ENCODE results near the gene ITIH5. TPM values are rescaled to one million over a fixed set of nuclear protein-coding genes. Genes with fewer than 3 reads are reported as not detected.

The ITIH5 gene
- total and polyA plus RNA-seq, 7 experiments from 2014 or later: not detected

DNA sequence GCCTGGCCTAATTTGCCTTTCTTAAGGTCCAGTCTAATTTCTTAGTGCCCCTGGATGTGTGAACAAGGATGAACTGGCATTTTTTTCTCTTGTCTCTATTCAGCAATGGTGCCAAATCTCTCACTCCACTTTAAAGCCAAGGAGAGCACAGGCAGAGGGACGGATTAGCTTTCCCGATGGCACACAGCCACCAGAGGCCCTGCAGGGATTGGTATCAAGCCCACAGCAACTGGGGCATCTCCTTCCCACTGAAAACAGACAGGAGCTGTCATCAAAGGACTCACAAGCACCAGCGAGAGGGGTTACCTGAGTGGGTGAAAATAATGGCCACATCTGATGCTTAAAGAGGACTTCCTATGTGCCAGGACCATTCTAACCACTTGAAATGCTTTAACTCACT is 83.1 kb downstream of the ITIH5 start:
- peaks cover 0 to 2% (median 0%) of the 10 kb centered on the region in 11 donors for H3K9me3 Mint-ChIP-seq
- CTCF ChIA-PET: no interaction called here
- POLR2A ChIA-PET: no interaction called here
- Histone ChIP-seq H3K27ac (ENCODE audit: low read depth, low read length) (no peak overlapping the region), H3K4me1 (ENCODE audit: control insufficient read depth in 2 of 2, insufficient read depth in 2 of 2, low read length in 2 of 2) (no peaks in the 10 kb centered on the region), H3K4me3 (ENCODE audit: low read length) (no peak overlapping the region), H3K36me3 (ENCODE audit: control insufficient read depth in 2 of 3, insufficient read depth in 3 of 3, low read length in 3 of 3) (no peaks in the 10 kb centered on the region), H3K9me3 (ENCODE audit: control insufficient read depth in 2 of 3, low read length in 3 of 3) (no peaks in the 10 kb centered on the region), H3K27me3 (ENCODE audit: control insufficient read depth in 2 of 2, insufficient read depth in 2 of 2, low read length in 2 of 2) (no peaks in the 10 kb centered on the region)
- H3K4me1 Mint-ChIP-seq: peaks cover 1 to 10% (median 7%) of the 10 kb centered on the region in 7 donors
- ATAC-seq: no peak
- intact Hi-C loops (cut with micrococcal nuclease): no loop called here
- DNase-seq: no peak
- H3K36me3 Mint-ChIP-seq: no peaks in the 10 kb centered on the region
- H3K4me3 Mint-ChIP-seq: no peak overlapping the region
- peaks cover 0 to 8% (median 0%) of the 10 kb centered on the region in 5 donors for H3K27me3 Mint-ChIP-seq
- H3K27ac Mint-ChIP-seq: no peak overlapping the region

DNA sequence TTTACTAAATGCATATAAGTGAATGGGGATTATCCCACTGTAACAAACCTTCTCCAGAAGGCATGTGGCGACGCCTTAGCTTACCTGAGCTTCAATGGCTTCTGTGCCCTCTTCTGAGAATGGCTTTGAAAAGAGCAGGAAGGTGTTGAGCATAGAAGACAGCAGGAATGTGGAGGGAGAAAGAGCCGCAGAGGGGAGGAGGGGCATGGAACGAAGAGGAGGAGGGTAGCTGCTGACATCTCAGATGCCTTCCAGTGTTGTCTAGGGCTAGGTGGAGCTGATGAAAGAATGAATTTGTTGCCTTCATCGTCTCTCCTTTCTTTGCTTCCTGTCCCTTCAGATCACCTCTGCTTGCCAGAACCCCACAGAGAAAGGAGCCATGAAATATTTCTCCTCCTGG is 86.2 kb downstream of the ITIH5 start:
- H3K27ac Mint-ChIP-seq: no peak overlapping the region
- H3K4me1 Mint-ChIP-seq: peaks cover 1 to 10% (median 7%) of the 10 kb centered on the region in 7 donors
- DNase-seq (no peak), ATAC-seq (no peak)
- peaks cover 0 to 2% (median 0%) of the 10 kb centered on the region in 11 donors for H3K9me3 Mint-ChIP-seq
- no peaks in the 10 kb centered on the region for H3K36me3 Mint-ChIP-seq
- intact Hi-C loops (cut with micrococcal nuclease): no loop called here
- Histone ChIP-seq H3K4me3 (ENCODE audit: low read length) (no peak overlapping the region), H3K27me3 (ENCODE audit: control insufficient read depth in 2 of 2, insufficient read depth in 2 of 2, low read length in 2 of 2) (no peaks in the 10 kb centered on the region), H3K4me1 (ENCODE audit: control insufficient read depth in 2 of 2, insufficient read depth in 2 of 2, low read length in 2 of 2) (no peaks in the 10 kb centered on the region), H3K36me3 (ENCODE audit: control insufficient read depth in 2 of 3, insufficient read depth in 3 of 3, low read length in 3 of 3) (no peaks in the 10 kb centered on the region), H3K9me3 (ENCODE audit: control insufficient read depth in 2 of 3, low read length in 3 of 3) (no peaks in the 10 kb centered on the region), H3K27ac (ENCODE audit: low read depth, low read length) (no peak overlapping the region)
- CTCF ChIA-PET: no interaction called here
- H3K27me3 Mint-ChIP-seq: peaks cover 0 to 8% (median 0%) of the 10 kb centered on the region in 5 donors
- POLR2A ChIA-PET: no interaction called here
- H3K4me3 Mint-ChIP-seq: no peak overlapping the region

DNA sequence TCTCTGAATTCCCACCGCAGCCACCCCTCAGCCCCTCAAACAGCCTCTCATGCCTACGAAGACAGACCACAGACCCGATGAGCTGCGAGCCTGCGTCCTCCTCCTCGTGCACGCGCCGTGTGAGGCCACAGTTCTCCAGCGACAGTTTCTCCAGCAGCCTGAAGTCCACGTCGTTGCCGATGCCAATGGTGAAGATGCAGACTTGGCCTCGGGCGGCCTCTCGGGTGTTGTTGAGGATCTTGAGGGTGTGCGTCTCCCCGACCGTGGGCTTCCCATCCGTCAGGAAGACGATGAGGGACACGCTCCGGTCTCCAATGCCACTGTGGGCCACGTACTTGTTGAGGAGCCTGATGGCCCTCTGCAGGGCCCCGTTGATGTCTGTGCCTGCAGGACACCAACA is 87.1 kb downstream of the ITIH5 start:
- Mint-ChIP-seq H3K27me3 (peaks cover 0 to 4% (median 0%) of the 10 kb centered on the region in 5 donors), H3K9me3 (peaks cover 0 to 2% (median 0%) of the 10 kb centered on the region in 11 donors), H3K4me1 (peaks cover 0 to 1% (median under 1%) of the 10 kb centered on the region in 7 donors), H3K27ac (peak overlapping the region in 2 of 9 donors; percentile 33 to 36), H3K36me3 (no peaks in the 10 kb centered on the region), H3K4me3 (no peak overlapping the region)
- Histone ChIP-seq H3K27me3 (ENCODE audit: control insufficient read depth in 2 of 2, insufficient read depth in 2 of 2, low read length in 2 of 2) (no peaks in the 10 kb centered on the region), H3K36me3 (ENCODE audit: control insufficient read depth in 2 of 3, insufficient read depth in 3 of 3, low read length in 3 of 3) (no peaks in the 10 kb centered on the region), H3K9me3 (ENCODE audit: control insufficient read depth in 2 of 3, low read length in 3 of 3) (no peaks in the 10 kb centered on the region), H3K4me3 (ENCODE audit: low read length) (no peak overlapping the region), H3K4me1 (ENCODE audit: control insufficient read depth in 2 of 2, insufficient read depth in 2 of 2, low read length in 2 of 2) (no peaks in the 10 kb centered on the region), H3K27ac (ENCODE audit: low read depth, low read length) (no peak overlapping the region)
- ChIA-PET POLR2A (no interaction called here), CTCF (no interaction called here)
- DNase-seq (no peak), ATAC-seq (no peak)
- intact Hi-C loops (cut with micrococcal nuclease): no loop called here

DNA sequence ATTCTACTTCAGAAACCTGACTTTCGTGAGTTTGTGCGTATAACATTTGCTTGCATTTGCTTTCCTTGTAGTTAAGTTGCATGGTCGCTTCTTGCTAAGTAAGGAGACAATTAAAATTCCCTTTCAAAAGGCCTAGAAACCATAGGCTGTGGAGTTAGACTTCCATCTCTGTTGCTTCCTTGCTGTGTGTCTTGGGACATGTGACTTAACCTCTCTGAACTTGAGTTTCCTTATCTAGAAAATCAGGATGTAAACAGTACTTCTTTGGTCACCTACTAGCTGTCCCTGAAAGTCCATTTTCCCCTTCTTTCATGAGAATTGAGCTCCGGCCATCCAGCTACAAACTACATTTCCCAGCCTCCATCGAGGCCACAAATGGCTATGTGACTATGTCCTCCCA is 89.2 kb downstream of the ITIH5 start:
- Mint-ChIP-seq H3K9me3 (peaks cover 0 to 2% (median 0%) of the 10 kb centered on the region in 11 donors), H3K4me1 (no peaks in the 10 kb centered on the region), H3K27ac (no peak overlapping the region), H3K4me3 (no peak overlapping the region), H3K27me3 (peaks cover 0 to 7% (median 0%) of the 10 kb centered on the region in 5 donors), H3K36me3 (no peaks in the 10 kb centered on the region)
- intact Hi-C loops (cut with micrococcal nuclease): no loop called here
- Histone ChIP-seq H3K9me3 (ENCODE audit: control insufficient read depth in 2 of 3, low read length in 3 of 3) (no peaks in the 10 kb centered on the region), H3K4me1 (ENCODE audit: control insufficient read depth in 2 of 2, insufficient read depth in 2 of 2, low read length in 2 of 2) (no peaks in the 10 kb centered on the region), H3K36me3 (ENCODE audit: control insufficient read depth in 2 of 3, insufficient read depth in 3 of 3, low read length in 3 of 3) (no peaks in the 10 kb centered on the region), H3K27ac (ENCODE audit: low read depth, low read length) (no peak overlapping the region), H3K4me3 (ENCODE audit: low read length) (no peak overlapping the region), H3K27me3 (ENCODE audit: control insufficient read depth in 2 of 2, insufficient read depth in 2 of 2, low read length in 2 of 2) (no peaks in the 10 kb centered on the region)
- DNase-seq (no peak), ATAC-seq (no peak)
- ChIA-PET CTCF (no interaction called here), POLR2A (no interaction called here)

DNA sequence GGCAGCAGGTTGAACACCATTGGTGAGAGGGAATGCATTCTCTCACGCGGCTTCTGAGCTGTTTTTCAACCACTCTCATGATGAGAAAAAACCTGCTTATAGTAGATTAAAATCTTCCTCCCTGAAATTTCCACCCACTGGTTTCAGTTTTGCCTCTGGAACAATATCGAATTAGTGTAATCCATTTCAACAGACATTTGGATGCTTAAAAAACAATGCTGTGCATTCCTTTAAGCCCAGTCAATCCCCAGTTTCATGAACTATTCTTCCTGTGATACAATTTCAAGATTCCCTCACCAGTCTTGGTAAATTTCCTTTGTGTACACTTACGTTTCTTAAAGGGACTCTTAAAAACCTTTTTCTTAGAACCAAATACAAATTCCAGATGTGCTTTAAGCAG is 89.6 kb downstream of the ITIH5 start:
- intact Hi-C loops (cut with micrococcal nuclease): no loop called here
- no peaks in the 10 kb centered on the region for H3K36me3 Mint-ChIP-seq

GRCh38 chr10:7576340-7576739 is 90.4 kb downstream of the ITIH5 start:
- Mint-ChIP-seq H3K9me3 (peaks cover 0 to 2% (median 0%) of the 10 kb centered on the region in 11 donors), H3K36me3 (no peaks in the 10 kb centered on the region), H3K27me3 (peaks cover 0 to 7% (median 0%) of the 10 kb centered on the region in 5 donors), H3K4me3 (no peak overlapping the region), H3K27ac (no peak overlapping the region), H3K4me1 (peaks cover 0 to 4% (median 0%) of the 10 kb centered on the region in 7 donors)
- ChIA-PET POLR2A (no interaction called here), CTCF (no interaction called here)
- Histone ChIP-seq H3K4me1 (ENCODE audit: control insufficient read depth in 2 of 2, insufficient read depth in 2 of 2, low read length in 2 of 2) (no peaks in the 10 kb centered on the region), H3K9me3 (ENCODE audit: control insufficient read depth in 2 of 3, low read length in 3 of 3) (no peaks in the 10 kb centered on the region), H3K27me3 (ENCODE audit: control insufficient read depth in 2 of 2, insufficient read depth in 2 of 2, low read length in 2 of 2) (no peaks in the 10 kb centered on the region), H3K36me3 (ENCODE audit: control insufficient read depth in 2 of 3, insufficient read depth in 3 of 3, low read length in 3 of 3) (no peaks in the 10 kb centered on the region), H3K4me3 (ENCODE audit: low read length) (no peak overlapping the region), H3K27ac (ENCODE audit: low read depth, low read length) (no peak overlapping the region)
- ATAC-seq (no peak), DNase-seq (no peak)
- intact Hi-C loops (cut with micrococcal nuclease): no loop called here

More for the DNA sequence above, 89.6 kb downstream of the ITIH5 start:
- ATAC-seq (no peak), DNase-seq (no peak)
- peaks cover 0 to 3% (median 0%) of the 10 kb centered on the region in 7 donors for H3K4me1 Mint-ChIP-seq
- H3K27ac ChIP-seq (ENCODE audit: low read depth, low read length): no peak overlapping the region
- ChIA-PET POLR2A (no interaction called here), CTCF (no interaction called here)
- H3K9me3 Mint-ChIP-seq: peaks cover 0 to 2% (median 0%) of the 10 kb centered on the region in 11 donors
- H3K27ac Mint-ChIP-seq: no peak overlapping the region
- H3K4me3 ChIP-seq (ENCODE audit: low read length): no peak overlapping the region
- H3K4me1 ChIP-seq (ENCODE audit: control insufficient read depth in 2 of 2, insufficient read depth in 2 of 2, low read length in 2 of 2): no peaks in the 10 kb centered on the region
- H3K27me3 ChIP-seq (ENCODE audit: control insufficient read depth in 2 of 2, insufficient read depth in 2 of 2, low read length in 2 of 2): no peaks in the 10 kb centered on the region
- no peak overlapping the region for H3K4me3 Mint-ChIP-seq
- no peaks in the 10 kb centered on the region for H3K36me3 ChIP-seq (ENCODE audit: control insufficient read depth in 2 of 3, insufficient read depth in 3 of 3, low read length in 3 of 3)
- no peaks in the 10 kb centered on the region for H3K9me3 ChIP-seq (ENCODE audit: control insufficient read depth in 2 of 3, low read length in 3 of 3)
- H3K27me3 Mint-ChIP-seq: peaks cover 0 to 7% (median 0%) of the 10 kb centered on the region in 5 donors

DNA sequence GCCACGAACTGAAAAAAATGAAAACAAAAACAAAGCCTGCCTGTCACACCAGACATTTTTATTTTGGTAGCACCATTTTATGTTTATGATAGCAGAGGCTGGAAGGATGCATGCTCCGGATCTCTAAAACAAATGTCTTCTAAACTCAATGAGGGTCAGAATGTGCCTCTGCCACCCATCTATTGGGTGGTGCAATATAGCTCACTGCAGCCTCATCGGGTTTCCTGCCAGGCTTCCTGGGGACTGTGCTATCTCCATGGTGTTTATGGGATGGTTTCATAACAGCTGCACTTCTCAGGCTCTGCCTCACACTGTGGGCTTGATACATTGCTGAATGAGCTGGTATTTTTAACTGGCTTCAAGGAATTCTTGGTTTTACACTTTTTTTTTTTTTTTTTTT is 94.4 kb downstream of the ITIH5 start:
- Histone ChIP-seq H3K36me3 (ENCODE audit: control insufficient read depth in 2 of 3, insufficient read depth in 3 of 3, low read length in 3 of 3) (no peaks in the 10 kb centered on the region), H3K27ac (ENCODE audit: low read depth, low read length) (no peak overlapping the region), H3K4me1 (ENCODE audit: control insufficient read depth in 2 of 2, insufficient read depth in 2 of 2, low read length in 2 of 2) (no peaks in the 10 kb centered on the region), H3K9me3 (ENCODE audit: control insufficient read depth in 2 of 3, low read length in 3 of 3) (no peaks in the 10 kb centered on the region), H3K4me3 (ENCODE audit: low read length) (no peak overlapping the region), H3K27me3 (ENCODE audit: control insufficient read depth in 2 of 2, insufficient read depth in 2 of 2, low read length in 2 of 2) (no peaks in the 10 kb centered on the region)
- DNase-seq (no peak), ATAC-seq (no peak)
- CTCF ChIA-PET: interaction anchor here (0.7 kb wide), 1 partner anchor 1759 kb away, joined by 4 read pairs; no protein-coding TSS in a partner anchor
- no peak overlapping the region for H3K27ac Mint-ChIP-seq
- peaks cover 0 to 4% (median 0%) of the 10 kb centered on the region in 7 donors for H3K4me1 Mint-ChIP-seq
- H3K27me3 Mint-ChIP-seq: peaks cover 0 to 7% (median 0%) of the 10 kb centered on the region in 5 donors
- POLR2A ChIA-PET: no interaction called here
- intact Hi-C loops (cut with micrococcal nuclease): no loop called here
- H3K36me3 Mint-ChIP-seq: no peaks in the 10 kb centered on the region
- H3K9me3 Mint-ChIP-seq: no peaks in the 10 kb centered on the region
- H3K4me3 Mint-ChIP-seq: no peak overlapping the region

Measured in naive thymus-derived CD4-positive, alpha-beta T cell (primary cell).